Liver (tissue), 9 donors: ENCODE measurements around the gene SORCS2. TPM values are rescaled to one million over a fixed set of nuclear protein-coding genes. Genes with fewer than 3 reads are reported as not detected.

Source experiments
- DNase-seq: peaks from one replicate; pipeline ENCODE4 v3.0.0-alpha.2; 2017; ENCODE audit warnings: low spot score
- H3K27ac ChIP-seq, 2 donors: one replicate each; pipeline ENCODE4 v1.7.0; 2013; ENCODE audit warnings: inconsistent platforms in 2 of 2, low read length in 2 of 2, control low read depth in 1 of 2, low read depth in 1 of 2, mild to moderate bottlenecking in 1 of 2
- H3K27me3 ChIP-seq, 4 donors: one replicate each; pipeline versions ENCODE4 v1.6.1 to v1.7.0; 2013; ENCODE audit warnings: low read length in 3 of 4, inconsistent platforms in 1 of 4, mild to moderate bottlenecking in 1 of 4, moderate library complexity in 1 of 4; ENCODE audit not compliant: control insufficient read depth in 4 of 4, insufficient read depth in 4 of 4
- H3K36me3 ChIP-seq, 4 donors: one replicate each; pipeline versions ENCODE4 v1.6.1 to v1.7.0; 2013; ENCODE audit warnings: low read length in 3 of 4, mild to moderate bottlenecking in 3 of 4, low read depth in 1 of 4, moderate library complexity in 1 of 4; ENCODE audit not compliant: control insufficient read depth in 4 of 4, insufficient read depth in 3 of 4
- H3K4me1 ChIP-seq, 4 donors: one replicate each; pipeline versions ENCODE4 v1.6.1 to v1.7.0; 2013; ENCODE audit warnings: low read length in 3 of 4, mild to moderate bottlenecking in 3 of 4, moderate library complexity in 1 of 4; ENCODE audit not compliant: control insufficient read depth in 4 of 4, insufficient read depth in 4 of 4
- H3K4me3 ChIP-seq, 3 donors: one replicate each; pipeline versions ENCODE4 v1.6.1 to v1.7.0; 2013; ENCODE audit warnings: low read length in 3 of 3, control low read depth in 1 of 3, low read depth in 1 of 3, mild to moderate bottlenecking in 1 of 3
- H3K9ac ChIP-seq, 2 donors: one replicate each; pipeline ENCODE4 v1.7.0; 2013; ENCODE audit warnings: low read length in 2 of 2, mild to moderate bottlenecking in 2 of 2, moderate library complexity in 2 of 2, control low read depth in 1 of 2, low read depth in 1 of 2
- H3K9me3 ChIP-seq, 4 donors: one replicate each; pipeline versions ENCODE4 v1.6.1 to v1.7.0; 2013; ENCODE audit warnings: low read length in 3 of 4; ENCODE audit not compliant: control insufficient read depth in 4 of 4
- FOXA1 ChIP-seq: IDR thresholded peaks from 2 replicates; pipeline ENCODE4 v1.6.1; 2016; ENCODE audit warnings: antibody characterized with exemption
- FOXA2 ChIP-seq: IDR thresholded peaks from 2 replicates; pipeline ENCODE4 v1.6.1; 2016; ENCODE audit warnings: antibody characterized with exemption
- GABPA ChIP-seq, 2 donors: IDR thresholded peaks in 1 of 2; conservative IDR thresholded peaks in 1 of 2; 2 replicates each; pipeline ENCODE4 v1.6.1; 2016; ENCODE audit warnings: antibody characterized with exemption in 2 of 2, mild to moderate bottlenecking in 1 of 2, moderate library complexity in 1 of 2
- HNF4A ChIP-seq, 2 donors: conservative IDR thresholded peaks; 2 replicates each; pipeline ENCODE4 v1.6.1; 2016; ENCODE audit warnings: antibody characterized with exemption in 2 of 2, mild to moderate bottlenecking in 2 of 2
- JUND ChIP-seq, 2 donors: IDR thresholded peaks; 2 replicates each; pipeline ENCODE4 v1.6.1; 2016; ENCODE audit warnings: antibody characterized with exemption in 2 of 2
- MAX ChIP-seq: IDR thresholded peaks from 2 replicates; pipeline ENCODE4 v1.6.1; 2016; ENCODE audit warnings: antibody characterized with exemption
- NR2F2 ChIP-seq: IDR thresholded peaks from 2 replicates; pipeline ENCODE4 v1.6.1; 2016; ENCODE audit warnings: antibody characterized with exemption
- RAD21 ChIP-seq, 2 donors: IDR thresholded peaks; 2 replicates each; pipeline ENCODE4 v1.6.1; 2016; ENCODE audit warnings: antibody characterized with exemption in 2 of 2, mild to moderate bottlenecking in 2 of 2
- RXRA ChIP-seq, 2 donors: IDR thresholded peaks; 2 replicates each; pipeline ENCODE4 v1.6.1; 2017 to 2018; ENCODE audit warnings: antibody characterized with exemption in 2 of 2, mild to moderate bottlenecking in 1 of 2
- SP1 ChIP-seq: IDR thresholded peaks from 2 replicates; pipeline ENCODE4 v1.6.1; 2018; ENCODE audit warnings: antibody characterized with exemption, mild to moderate bottlenecking
- TAF1 ChIP-seq: conservative IDR thresholded peaks from 2 replicates; pipeline ENCODE4 v1.6.1; 2016; ENCODE audit warnings: antibody characterized with exemption, mild to moderate bottlenecking
- YY1 ChIP-seq: IDR thresholded peaks from 2 replicates; pipeline ENCODE4 v1.6.1; 2016; ENCODE audit warnings: antibody characterized with exemption, mild to moderate bottlenecking
- ZBTB33 ChIP-seq: IDR thresholded peaks from 2 replicates; pipeline ENCODE4 v1.6.1; 2016; ENCODE audit warnings: antibody characterized with exemption
- WGBS: extraction: QIAGEN DNeasy Blood & Tissue Kit; methylation state at CpG from one replicate; pipeline ENCODE4 v1.1.7; 2013; 5-methylcytosine and 5-hydroxymethylcytosine counted together
- polyA plus RNA-seq, 2 donors: library from polyadenylated mRNA; stranded (reverse) in 1 of 2; unstranded in 1 of 2; fragments of 200-250 nt in 1 of 2; fragments of >200 nt in 1 of 2; fragmentation: Nextera tagmentation in 1 of 2; extraction: Ambion mirVana in 1 of 2; gene quantifications; one replicate each; pipeline versions ENCODE4 v1.2.1 to v1.2.3, GENCODE V29; 2013 to 2015
- total RNA-seq, 2 donors: library from RNA; depleted of rRNA; stranded (reverse); fragments of >200 nt; gene quantifications; one replicate each; pipeline ENCODE4 v1.2.3, GENCODE V29; 2014
- TF ChIP-seq, protein P1 (sequence below): IDR thresholded peaks from 2 replicates; pipeline ENCODE4 v1.6.1; 2016; ENCODE audit warnings: antibody characterized with exemption, mild to moderate bottlenecking
- TF ChIP-seq, protein P2 (sequence below): IDR thresholded peaks from 2 replicates; pipeline ENCODE4 v1.6.1; 2016; ENCODE audit warnings: antibody characterized with exemption
- donor health status: healthy.
- donor health status: healthy.
- donor health status: healthy.
- donor health status: healthy.
- donor health status: healthy.

The SORCS2 gene
- total and polyA plus RNA-seq, 4 donors = 0.10 to 1.4 (median 0.92) TPM

- Histone ChIP-seq H3K36me3 (no peaks in the 10 kb centered on the region), H3K27ac (no peak overlapping the region), H3K27me3 (no peaks in the 10 kb centered on the region), H3K4me1 (no peaks in the 10 kb centered on the region), H3K4me3 (no peak overlapping the region), H3K9me3 (no peaks in the 10 kb centered on the region), H3K9ac (no peak overlapping the region)
- TF ChIP-seq HNF4A (conservative IDR thresholded peaks at IDR 0.05) (no peak), TAF1 (no peak)
- DNase-seq = no peak
- 83% methylated on average over 11 of the region's 11 CpGs for WGBS
These were observed 293.8 kb downstream of the SORCS2 start for GRCh38 chr4:7486101-7486500.

DNA sequence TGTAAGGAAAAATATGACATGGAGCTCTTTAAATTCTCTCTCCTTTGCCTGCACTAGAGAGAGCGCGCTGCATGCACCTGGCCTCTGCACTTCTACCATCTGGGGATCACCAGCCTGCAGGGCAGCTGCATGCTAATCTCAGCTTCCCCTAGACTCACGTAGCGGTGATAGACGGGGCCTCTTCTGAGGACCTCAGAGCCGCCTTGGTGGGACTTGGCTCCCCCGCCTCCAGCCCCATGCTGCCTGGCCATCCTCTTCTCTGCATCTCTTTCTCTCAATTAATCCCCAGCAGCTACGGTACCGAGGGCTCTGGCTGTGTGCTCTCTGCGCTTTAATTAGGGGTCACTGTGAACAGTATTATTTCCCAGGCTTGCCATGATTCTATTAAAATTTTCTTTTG, 295.2 kb downstream of the SORCS2 start:
- Histone ChIP-seq H3K36me3 (no peaks in the 10 kb centered on the region), H3K9me3 (no peaks in the 10 kb centered on the region), H3K4me3 (no peak overlapping the region), H3K4me1 (no peaks in the 10 kb centered on the region), H3K27ac (no peak overlapping the region), H3K27me3 (no peaks in the 10 kb centered on the region), H3K9ac (no peak overlapping the region)
- WGBS = 89% methylated on average over 10 of the region's 10 CpGs
- DNase-seq = no peak
- TF ChIP-seq YY1 = no peak
- no peak for TF ChIP-seq ZBTB33
- no peak for TF ChIP-seq MAX
- TF ChIP-seq JUND (IDR thresholded peaks at IDR 0.05) = no peak
- TF ChIP-seq FOXA1 = no peak
- no peak for TF ChIP-seq RXRA (IDR thresholded peaks at IDR 0.05)
- no peak for TF ChIP-seq RAD21 (IDR thresholded peaks at IDR 0.05)

DNA sequence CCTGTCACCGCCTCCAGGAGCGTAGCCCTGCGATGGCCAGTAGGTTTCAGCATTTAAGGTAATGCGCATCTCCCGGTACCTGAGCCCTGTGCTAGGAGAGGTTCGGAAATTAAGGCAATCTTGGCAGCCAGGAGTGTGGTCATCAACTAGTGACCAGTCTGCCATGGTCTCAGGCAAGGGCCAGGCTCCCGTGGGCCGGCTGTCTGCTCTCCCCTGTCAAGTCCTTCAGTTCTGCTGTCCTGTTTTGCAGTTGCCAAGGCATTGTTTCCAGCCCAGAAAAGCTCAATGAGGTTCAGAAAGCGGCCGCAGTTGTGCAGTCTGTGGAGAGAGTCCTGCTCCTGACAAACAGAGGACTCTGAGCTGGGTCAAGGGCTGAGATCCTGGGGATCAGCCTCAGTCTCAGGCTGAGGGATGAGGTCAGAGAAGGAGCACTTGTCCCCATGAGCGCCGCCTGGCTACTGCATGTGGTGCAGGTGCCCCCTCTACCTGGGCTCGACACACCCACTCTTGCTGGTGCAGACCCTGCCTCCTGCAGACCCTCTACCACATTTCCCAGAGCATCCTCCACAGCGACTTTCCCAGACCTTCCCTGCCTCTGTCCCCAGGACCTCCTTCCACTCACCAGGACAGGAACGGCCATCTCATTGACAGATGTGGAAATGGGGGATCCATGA, 295.8 kb downstream of the SORCS2 start:
- H3K27me3 ChIP-seq = no peaks in the 10 kb centered on the region
- H3K9ac ChIP-seq = no peak overlapping the region
- H3K27ac ChIP-seq = no peak overlapping the region
- H3K9me3 ChIP-seq = no peaks in the 10 kb centered on the region
- 86% methylated on average over 15 of the region's 15 CpGs for WGBS
- no peak overlapping the region for H3K4me3 ChIP-seq
- DNase-seq = no peak
- TF ChIP-seq NR2F2 = no peak
- no peak for TF ChIP-seq SP1
- H3K36me3 ChIP-seq = no peaks in the 10 kb centered on the region
- no peaks in the 10 kb centered on the region for H3K4me1 ChIP-seq

DNA sequence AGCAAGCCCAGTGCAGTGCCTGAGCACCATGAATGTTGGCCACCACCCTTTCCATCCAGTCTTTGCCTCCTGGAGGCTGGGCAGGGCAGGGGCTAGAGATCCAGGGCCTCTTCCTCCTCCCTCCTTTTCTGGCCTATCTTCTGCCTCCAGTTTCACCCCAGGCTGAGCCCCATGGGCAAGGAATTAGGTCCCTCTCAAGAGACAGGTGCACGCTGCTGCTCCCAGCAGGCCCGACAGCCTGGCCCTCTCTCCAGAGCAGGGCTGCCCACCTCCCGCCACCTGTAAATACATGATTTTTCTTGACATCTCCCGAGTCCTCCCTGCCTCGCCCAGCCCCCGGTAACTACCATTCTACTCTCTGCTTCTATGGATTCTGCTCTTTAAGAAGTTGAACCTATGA, 299.6 kb downstream of the SORCS2 start:
- H3K27ac ChIP-seq = no peak overlapping the region
- no peak overlapping the region for H3K9ac ChIP-seq
- no peaks in the 10 kb centered on the region for H3K27me3 ChIP-seq
- no peaks in the 10 kb centered on the region for H3K4me1 ChIP-seq
- no peaks in the 10 kb centered on the region for H3K36me3 ChIP-seq
- no peak overlapping the region for H3K4me3 ChIP-seq
- no peaks in the 10 kb centered on the region for H3K9me3 ChIP-seq
- DNase-seq = no peak
- 96% methylated on average over 6 of the region's 6 CpGs for WGBS
- TF ChIP-seq HNF4A (conservative IDR thresholded peaks at IDR 0.05) (no peak), MAX (no peak), GABPA (IDR thresholded peaks at IDR 0.05 in 1 of 2, conservative IDR thresholded peaks at IDR 0.05 in 1 of 2) (no peak), SP1 (no peak), FOXA2 (no peak), NR2F2 (no peak), JUND (IDR thresholded peaks at IDR 0.05) (no peak), RXRA (IDR thresholded peaks at IDR 0.05) (no peak), ZBTB33 (no peak), FOXA1 (no peak)
- TF ChIP-seq, protein P1, sequence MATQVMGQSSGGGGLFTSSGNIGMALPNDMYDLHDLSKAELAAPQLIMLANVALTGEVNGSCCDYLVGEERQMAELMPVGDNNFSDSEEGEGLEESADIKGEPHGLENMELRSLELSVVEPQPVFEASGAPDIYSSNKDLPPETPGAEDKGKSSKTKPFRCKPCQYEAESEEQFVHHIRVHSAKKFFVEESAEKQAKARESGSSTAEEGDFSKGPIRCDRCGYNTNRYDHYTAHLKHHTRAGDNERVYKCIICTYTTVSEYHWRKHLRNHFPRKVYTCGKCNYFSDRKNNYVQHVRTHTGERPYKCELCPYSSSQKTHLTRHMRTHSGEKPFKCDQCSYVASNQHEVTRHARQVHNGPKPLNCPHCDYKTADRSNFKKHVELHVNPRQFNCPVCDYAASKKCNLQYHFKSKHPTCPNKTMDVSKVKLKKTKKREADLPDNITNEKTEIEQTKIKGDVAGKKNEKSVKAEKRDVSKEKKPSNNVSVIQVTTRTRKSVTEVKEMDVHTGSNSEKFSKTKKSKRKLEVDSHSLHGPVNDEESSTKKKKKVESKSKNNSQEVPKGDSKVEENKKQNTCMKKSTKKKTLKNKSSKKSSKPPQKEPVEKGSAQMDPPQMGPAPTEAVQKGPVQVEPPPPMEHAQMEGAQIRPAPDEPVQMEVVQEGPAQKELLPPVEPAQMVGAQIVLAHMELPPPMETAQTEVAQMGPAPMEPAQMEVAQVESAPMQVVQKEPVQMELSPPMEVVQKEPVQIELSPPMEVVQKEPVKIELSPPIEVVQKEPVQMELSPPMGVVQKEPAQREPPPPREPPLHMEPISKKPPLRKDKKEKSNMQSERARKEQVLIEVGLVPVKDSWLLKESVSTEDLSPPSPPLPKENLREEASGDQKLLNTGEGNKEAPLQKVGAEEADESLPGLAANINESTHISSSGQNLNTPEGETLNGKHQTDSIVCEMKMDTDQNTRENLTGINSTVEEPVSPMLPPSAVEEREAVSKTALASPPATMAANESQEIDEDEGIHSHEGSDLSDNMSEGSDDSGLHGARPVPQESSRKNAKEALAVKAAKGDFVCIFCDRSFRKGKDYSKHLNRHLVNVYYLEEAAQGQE = no peak
- TF ChIP-seq, protein P2, sequence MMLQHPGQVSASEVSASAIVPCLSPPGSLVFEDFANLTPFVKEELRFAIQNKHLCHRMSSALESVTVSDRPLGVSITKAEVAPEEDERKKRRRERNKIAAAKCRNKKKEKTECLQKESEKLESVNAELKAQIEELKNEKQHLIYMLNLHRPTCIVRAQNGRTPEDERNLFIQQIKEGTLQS = no peak
